CD4-positive, alpha-beta T cell treated with Interleukin-10 for 1 hour (primary cell): ENCODE data around the gene MED27.
"Not testable (repeated sequence)": the region's sequence is repeated elsewhere in the genome, so short reads cannot be mapped to it uniquely, and the experiment has no call there.

Source experiments
- DNase-seq: peaks from one replicate; pipeline ENCODE4 v3.0.0-alpha.2; 2020

MED27 gene

DNA sequence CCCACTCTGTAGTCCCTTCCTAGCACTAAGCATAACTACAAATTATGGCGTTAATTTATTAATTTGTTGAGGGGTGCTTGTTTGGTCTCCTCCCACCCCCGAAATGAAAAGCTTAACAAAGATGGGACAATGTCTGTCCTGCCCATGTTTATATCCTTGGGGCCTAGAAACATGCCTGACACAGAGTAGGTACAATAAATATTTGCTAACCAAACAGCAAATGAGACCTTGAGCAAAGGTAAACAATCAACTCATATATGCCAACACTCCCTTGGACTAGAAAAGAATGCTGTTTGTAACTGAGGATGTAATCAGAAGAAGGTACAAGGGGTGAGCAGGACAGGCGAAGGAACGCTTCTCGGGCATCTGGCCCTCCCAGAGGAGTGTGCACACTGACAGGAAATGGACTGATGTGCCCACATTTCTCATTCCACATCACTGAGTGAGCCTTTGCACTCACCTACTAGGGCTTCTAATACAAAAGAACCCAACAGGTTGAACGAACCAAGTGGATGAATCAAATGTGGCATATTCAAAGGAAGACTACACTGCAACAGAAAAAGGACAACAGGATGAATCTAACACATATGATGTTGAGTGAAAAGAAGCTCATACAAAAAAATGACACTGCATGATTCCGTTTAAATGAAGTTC, 66.8 kb downstream of the MED27 start:
- DNase-seq, result no peak

DNA sequence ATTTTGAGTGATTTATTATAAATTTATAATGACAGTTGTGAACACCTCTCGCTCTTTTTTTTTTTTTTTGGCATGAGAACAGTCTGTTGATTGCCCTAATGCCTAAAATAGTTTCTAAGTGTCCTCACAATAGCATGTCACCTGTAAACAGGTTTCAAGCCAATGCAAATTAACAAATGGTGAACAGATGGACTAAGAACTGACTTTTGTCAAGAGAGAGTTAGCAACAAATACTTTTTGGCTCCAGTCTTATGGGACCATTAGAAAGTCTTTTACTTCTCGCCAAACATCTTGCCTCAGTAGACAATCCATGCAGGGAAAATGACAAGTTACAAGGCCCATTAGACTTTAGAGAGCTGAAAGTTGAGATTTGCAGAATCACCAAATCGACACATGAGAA, 67.8 kb downstream of the MED27 start:
- no peak for DNase-seq

DNA sequence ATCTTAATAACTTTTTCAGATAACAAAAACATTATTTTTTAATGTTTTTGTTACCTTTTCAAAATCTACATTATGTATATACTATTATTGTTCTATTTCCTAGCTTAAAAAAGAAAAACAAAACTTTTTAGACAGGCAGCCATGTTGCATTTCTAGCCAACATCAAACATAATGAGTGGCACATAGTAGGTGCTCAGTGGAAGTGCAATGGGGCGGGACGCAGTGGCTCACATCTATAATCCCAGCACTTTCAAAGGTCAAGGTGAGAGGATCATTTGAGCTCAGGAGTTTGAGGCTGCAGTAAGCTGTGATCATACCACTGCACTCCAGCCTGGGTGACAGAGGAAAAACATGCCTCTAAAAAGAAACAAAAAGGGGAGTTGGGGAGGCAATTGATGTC, 68.4 kb downstream of the MED27 start:
- no peak for DNase-seq

DNA sequence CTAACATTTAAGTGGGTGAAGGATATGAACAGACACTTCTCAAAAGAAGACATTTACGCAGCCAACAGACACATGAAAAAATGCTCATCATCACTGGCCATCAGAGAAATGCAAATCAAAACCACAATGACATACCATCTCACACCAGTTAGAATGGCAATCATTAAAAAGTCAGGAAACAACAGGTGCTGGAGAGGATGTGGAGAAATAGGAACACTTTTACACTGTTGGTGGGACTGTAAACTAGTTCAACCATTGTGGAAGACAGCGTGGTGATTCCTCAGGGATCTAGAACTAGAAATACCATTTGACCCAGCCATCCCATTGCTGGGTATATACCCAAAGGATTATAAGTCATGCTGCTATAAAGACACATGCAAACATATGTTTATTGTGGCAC, 69.5 kb downstream of the MED27 start:
- DNase-seq, result not testable (repeated sequence)

DNA sequence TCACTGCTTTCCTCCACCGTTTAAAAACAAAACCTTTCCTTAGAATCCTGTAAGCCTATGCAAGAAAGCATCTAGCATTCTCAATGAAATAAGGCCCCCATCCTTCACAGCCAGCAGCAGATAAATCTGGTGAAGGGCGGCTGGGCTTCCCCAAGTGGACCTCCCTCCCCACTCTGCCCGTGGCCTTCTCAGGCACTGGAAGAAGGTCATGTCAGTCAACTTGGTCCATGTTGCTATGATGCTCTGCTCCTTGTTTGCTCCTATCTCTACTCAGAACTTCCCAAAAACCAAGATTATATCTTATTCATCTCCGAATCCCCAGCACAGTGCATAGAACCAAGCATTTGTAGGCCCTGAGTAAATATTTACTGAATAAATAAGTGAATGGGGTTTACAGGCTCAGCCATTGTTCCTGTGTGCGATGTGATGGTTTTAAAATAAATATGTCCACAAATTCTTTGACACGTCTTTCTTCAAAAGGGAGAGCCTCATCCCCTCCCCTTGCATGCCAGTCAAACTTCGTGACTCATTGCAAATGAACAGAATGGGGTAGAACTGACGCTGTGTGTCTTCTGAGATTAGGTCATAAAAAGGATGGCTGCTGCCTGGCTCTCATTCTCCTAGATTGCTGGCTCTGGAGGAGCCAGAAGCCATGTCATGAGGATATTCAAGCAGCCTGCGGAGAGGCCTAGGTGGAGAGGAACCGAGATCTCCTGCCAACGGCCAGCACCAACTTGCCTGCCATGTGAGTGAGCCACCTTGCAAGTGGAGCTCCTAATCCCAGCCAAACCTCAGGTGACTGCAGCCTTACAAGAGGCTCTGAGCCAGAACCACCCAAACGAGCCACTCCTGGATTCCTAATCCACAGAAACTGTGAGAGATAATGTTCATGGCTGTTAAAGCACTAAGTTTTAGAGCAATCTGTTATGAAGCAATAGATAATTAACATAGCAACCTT, 70.5 kb downstream of the MED27 start:
- no peak for DNase-seq

DNA sequence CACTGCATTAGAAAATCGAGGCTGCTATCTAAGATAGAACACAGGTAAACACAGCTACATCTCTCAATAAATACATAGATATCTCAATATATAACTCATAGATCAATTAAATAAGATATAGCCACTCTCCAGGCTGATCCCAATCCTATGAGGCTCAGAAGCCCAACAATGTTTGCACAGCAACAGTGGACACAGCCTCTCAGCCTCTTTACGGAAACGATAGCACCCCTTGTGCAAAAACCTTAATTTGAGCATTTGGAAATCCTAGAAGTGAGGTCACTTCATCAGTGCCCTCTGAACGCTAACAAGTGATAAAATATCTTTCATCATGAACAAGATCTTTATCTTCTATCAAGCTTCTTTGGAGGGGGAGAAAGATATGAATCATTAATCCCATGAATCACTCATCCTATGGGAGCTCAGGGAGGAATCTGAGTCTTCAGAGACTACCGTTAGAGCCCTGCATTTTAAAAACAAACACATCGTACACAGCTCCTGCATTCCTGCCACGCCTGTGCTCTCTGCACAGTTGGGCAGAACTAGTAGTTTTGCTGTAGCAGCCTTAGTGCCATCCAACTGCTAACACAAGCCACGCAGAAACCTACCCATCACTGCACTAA, 71.4 kb downstream of the MED27 start:
- DNase-seq, result no peak

DNA sequence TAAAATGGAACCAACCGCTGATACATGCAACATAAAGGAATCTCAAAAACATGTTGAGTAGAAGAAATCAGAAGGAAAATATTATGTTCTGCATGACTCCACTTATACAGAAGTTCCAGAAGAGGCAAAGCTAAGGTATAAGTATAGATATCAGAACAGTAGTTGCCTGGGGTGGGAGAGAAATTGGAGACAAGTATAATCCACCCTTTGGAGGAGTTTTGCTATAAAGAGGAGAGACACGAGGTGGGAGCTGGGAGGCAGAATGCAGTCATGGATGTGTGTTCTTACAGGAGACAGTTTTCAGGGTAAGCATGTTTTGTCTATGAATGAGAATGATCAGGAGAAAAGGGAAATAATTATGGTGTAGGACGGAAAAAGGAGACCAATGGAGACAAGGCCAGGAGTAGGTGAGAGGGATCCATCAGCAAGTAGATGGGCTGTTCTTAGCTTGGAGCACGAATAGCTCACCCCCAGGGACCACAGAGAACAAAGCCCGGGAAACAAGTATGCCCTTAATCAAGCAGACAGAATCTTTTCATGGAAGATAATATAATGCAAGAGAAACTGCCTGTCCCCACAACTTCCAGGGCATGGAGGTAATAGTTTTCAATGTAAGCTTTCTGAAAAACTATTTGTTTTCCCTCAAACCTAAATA, 72.2 kb downstream of the MED27 start:
- no peak for DNase-seq

DNA sequence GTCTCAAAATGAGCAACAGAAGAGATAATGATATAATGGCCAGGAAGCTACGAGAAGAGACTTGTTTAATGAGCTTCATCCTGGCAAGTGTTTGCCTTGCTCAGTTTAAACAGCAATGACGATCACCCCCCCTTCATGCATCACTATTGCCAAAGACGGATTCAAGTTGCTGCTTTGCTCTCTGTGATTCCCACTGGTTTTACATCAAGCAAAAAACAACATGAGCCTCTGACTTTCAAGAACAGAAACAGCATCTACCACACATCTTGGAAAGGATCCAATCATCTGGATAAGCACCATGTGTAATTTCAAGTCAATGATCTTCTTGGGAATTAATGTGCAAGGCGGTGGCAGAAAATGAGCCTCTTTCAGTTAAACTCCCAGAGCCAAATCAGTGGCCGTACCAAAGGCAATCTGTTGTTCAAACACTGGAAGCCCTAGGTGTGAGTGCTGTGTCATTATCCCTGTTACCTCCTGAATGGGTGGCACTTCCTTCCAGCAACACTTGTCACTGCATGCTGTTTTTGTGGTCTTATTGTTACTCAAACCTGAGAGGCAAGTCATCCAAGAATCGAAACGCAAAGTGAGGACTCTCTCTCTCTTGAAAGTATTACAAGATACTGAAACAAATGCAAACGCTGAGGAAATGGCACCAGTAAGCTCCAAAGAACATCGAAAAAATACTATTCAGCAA, 72.8 kb downstream of the MED27 start:
- DNase-seq, result no peak

DNA sequence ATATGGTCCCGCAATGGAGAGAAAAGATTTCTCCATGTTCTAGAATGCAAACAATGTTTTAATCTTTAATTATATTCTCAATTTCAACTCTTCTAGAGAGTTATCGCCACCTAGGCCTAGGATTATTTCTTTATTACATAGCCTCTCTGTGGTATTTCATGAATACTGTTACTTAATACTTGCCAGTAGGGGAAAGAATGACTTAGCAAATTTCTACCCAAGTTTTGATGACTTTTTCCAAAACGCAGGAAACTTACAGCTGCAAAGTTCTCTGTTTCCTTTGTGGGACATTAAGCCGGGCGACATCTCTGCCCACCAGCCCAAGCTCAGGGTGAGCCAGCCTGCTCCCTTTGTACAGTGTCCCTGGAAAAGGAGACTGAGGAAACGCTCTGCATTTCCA, 73.8 kb downstream of the MED27 start:
- no peak for DNase-seq

DNA sequence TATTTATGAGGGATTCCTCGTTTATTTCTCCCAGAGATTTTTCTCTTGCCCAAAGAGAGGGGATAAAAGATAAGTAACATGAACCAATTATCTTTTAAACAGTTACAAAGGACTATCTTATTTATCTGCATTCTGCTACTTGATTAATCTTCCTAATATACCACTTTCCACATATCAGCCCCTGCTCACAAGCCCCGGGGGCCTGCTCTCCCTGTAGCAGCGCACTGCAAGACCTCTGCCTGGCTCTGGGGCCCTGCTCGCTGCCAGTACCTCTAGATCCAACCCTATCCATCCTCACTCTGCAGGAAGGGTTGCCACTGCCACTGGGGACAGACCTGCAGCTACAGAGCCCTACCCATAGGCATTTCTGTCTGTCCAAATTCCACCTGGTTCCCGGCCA, 75.3 kb downstream of the MED27 start:
- DNase-seq, result no peak

DNA sequence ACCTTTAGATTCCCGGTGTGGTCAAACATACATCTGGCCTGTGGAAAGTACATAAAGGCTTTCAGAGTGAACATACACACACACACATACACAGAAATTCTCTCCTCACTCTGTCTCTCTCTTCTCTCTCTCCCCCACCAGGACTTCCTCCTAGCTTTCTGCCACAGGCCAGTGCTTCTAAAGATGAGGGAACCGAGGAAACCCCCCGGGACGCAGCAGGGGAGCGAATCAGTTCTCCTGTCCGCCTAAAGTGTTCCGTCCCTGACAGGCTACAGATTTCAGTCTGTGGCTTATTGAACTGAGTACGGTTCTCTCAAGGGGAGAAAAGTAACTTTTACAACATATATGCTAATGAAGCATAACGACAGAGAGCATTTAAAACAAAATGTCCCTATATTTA, 75.8 kb downstream of the MED27 start:
- DNase-seq, result no peak

DNA sequence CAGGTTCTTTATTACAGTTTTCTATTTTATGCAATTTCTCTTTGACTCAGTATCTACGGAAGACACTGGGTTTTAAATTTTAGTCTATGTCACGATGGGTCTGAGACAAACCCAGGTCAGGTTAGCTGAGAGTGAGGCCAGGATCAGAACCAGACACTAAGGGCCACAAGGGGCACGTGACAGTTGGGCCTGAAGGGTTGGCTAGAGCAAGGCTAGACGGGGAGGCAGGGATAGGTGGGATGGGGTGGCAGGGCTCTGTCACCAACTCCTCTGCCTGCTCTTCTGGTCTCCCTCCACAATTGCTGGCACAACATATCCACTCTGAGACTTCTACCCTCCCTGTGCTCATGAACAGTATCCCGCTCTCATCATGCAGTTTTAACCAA, 76.4 kb downstream of the MED27 start:
- DNase-seq, result no peak

DNA sequence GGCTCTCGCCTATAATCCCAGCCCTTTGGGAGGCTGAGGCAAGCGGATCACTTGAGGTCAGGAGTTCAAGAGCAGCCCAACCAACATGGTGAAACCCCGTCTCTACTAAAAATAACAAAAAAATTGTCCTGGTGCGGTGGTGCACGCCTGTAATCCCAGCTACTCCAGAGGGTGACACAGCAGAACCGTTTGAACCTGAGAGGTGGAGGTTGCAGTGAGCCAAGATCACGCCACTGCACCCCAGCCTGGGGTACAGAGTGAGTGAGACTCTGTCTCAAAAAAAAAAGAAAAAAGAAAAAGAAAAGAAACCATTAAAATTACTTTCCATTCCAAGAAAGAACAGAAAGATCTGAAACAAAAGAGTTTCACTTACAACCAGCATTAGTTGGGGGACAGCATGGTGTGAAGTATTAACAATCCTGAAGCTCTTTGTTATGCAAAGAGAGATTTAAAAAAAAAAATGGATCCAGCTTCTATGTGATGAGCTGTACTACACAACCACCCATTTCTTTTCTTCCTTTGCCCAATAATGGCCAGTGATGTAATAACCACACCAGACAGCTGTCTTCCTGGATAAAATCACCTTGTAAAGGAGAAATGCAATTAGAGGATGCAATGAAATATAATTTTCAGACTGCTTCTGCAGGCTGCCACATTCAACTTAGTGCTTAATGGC, 76.9 kb downstream of the MED27 start:
- no peak for DNase-seq

DNA sequence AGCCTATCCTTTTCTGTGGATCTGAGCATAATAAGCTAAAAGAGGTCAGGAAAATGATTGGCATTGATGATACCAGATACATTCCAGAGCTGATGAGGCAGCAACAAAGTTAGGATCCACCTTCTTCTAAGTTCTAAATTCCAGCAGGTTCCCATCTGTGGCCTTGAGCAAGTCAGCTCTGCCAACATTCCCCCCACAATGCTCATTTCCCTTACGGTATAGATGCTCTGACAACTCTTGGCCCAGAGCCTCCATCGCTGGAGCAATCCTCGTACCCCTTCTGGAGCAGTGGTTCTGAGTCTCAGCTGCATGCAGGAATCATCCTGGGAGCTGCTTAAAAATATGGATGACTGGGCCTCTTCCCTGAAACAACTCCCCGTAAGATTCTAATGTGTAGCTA, 78.1 kb downstream of the MED27 start:
- DNase-seq, result no peak

DNA sequence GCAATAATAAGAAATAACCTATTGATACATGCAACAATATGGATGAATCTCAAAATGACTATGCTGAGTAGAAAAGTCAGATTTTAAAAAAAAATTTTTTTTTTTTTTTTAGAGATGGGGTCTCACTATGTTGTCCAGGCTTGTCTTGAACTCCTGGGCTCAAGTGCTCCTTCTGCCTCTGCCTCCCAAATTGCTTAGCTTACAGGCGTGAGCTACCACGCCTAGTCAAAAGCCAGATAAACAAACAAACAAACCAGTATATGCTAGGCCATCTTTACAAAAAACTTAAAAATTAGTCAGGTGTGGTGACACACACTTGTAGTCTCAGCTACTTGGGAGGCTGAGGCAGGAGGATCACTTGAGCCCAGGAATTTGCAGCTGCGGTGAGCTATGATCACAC, 79.0 kb downstream of the MED27 start:
- no peak for DNase-seq

DNA sequence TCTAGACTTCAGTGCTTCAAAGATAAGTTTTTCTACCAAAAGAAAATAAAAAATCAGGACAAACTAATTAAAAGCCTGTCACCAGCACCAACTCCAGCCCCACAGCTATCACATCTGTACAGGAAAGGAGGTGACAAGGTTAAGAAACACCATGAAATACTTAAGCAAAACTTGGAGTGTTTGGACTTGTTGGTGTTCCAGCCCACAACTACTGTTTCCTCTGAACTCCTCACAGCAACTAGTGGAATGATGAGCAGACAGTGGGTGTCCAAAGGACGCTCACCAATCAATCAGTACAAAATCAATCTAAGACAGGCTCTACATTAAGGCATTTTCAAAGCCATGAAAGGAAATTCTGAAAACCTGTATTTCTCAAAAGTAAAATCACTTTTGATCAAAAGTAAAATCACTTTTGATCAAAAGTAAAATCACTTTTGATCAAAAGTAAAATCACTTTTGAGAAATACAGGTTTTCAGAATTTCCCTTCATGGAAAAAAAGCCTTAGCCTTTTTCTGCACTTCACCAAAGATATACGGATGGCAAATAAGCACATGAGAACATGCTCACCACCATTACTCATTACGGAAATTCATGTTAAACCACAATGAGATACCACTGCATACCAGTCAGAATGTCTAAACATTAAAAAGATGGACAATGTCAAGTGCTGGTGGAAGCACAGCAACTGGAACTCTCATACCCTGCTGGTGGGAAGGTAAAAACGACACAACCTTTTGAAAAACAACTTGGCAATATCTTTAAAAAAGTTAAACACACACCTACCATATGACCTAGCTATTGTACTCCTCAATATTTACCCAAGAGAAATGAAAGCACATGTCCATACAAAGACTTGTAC, 79.7 kb downstream of the MED27 start:
- DNase-seq, result no peak

DNA sequence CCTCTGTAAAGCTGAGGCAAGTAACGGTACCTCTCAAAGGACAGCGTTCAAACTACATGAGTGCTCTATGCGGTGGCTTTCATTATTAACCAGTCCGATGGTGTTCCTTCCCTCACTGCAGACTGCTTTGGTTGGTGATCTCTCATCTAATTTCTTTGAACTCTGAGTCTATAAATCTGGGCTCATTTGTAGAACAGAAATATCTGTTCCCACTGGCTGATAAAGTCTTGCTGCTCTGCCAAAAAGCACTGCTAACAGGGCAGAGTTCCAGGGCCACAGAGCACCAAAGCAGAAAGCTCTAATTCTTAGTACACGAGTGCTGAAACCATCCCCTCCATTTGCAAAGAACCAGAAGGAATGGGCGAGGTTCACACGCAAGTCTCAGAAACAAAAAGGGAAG, 81.9 kb downstream of the MED27 start:
- no peak for DNase-seq

DNA sequence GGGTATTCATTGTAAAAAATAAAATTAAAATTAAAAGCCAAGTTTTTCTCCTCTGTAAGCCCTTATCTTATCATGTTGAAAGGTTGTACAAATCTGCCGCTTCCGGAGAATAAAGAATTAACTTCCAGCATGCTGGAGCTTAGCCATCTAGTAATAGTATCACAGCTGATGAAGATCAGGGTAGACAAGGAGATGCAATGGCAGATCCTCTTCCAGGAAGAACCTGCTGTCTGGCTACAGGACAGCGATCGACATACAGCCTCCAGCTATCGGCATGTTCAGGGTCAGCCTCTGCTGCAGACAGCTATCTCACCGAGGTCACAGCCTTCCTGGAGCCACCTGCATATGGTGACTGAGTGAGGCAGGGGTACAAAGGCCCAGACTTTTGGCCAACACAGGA, 82.6 kb downstream of the MED27 start:
- no peak for DNase-seq

DNA sequence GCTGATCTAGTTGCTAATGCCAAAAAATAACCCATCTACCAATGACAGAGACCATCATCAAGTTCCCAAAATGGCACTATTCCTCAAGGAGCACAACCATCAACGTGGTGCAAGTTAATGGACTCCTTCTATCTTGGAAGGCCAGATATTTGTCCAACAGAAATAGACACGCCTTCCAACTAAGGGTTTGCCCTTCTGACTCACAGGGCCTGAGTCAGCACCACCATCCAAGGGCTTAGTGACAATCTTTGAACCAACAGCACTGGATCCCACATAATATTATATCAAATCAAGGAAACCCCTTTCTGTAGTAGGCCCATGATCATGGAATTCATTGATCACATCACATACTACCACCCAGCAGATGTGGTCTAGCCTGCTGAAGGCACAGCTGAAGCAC, 84.3 kb downstream of the MED27 start:
- DNase-seq, result no peak

DNA sequence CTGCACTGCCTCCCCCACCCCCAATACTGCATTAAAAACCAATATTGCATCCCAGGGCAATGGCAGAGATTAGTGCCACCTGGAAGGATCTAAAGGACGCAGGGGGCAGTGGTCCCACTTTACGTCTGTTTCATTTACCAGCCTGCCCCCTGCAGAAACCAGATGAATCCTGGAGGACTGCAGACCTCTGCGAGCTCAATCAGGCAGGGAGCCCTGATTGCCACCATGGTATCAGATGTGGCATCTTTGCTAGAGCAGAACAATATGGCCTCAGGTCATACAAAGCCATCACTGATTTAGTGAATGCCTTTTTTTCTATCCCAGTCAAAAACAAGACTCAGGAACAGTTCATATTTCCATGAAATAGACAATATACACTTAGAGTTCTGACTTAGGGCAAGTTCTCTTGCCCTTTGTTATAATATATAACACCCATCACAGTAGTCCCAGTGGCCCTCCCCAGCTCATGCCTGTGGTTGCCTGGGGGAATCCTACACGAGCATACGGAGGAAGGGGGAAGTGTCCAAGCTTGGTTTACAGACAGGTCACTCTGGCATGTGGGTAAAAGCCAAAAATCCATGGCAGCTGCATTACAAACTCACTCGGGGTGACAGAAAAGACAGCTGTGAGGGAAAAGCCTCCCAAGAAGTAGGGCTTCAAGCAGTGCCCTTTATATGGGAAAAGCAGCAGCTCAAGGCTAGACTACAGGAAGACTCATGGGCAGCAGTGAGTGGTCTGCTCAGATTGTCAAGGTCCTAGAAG, 85.1 kb downstream of the MED27 start:
- DNase-seq, result no peak
